C4-2B (cell line): ENCODE data around the gene PIGR.
A peak's percentile ranks its signal among the peaks of the same experiment; 100 is the strongest.

Experiments
- H3K27ac ChIP-seq: fragments of 450-650 bp; 2 replicates; pipeline ENCODE4 v1.5.1; 2017
- ZFX ChIP-seq: fragments of 450-650 bp; IDR thresholded peaks from 2 replicates; pipeline ENCODE4 v1.6.1; 2017
- TF ChIP-seq, protein P1 (sequence below): fragments of 450-650 bp; conservative IDR thresholded peaks from 2 replicates; pipeline ENCODE4 v1.5.1; 2017; ENCODE audit warnings: mild to moderate bottlenecking

PIGR gene, protein sequence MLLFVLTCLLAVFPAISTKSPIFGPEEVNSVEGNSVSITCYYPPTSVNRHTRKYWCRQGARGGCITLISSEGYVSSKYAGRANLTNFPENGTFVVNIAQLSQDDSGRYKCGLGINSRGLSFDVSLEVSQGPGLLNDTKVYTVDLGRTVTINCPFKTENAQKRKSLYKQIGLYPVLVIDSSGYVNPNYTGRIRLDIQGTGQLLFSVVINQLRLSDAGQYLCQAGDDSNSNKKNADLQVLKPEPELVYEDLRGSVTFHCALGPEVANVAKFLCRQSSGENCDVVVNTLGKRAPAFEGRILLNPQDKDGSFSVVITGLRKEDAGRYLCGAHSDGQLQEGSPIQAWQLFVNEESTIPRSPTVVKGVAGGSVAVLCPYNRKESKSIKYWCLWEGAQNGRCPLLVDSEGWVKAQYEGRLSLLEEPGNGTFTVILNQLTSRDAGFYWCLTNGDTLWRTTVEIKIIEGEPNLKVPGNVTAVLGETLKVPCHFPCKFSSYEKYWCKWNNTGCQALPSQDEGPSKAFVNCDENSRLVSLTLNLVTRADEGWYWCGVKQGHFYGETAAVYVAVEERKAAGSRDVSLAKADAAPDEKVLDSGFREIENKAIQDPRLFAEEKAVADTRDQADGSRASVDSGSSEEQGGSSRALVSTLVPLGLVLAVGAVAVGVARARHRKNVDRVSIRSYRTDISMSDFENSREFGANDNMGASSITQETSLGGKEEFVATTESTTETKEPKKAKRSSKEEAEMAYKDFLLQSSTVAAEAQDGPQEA

DNA sequence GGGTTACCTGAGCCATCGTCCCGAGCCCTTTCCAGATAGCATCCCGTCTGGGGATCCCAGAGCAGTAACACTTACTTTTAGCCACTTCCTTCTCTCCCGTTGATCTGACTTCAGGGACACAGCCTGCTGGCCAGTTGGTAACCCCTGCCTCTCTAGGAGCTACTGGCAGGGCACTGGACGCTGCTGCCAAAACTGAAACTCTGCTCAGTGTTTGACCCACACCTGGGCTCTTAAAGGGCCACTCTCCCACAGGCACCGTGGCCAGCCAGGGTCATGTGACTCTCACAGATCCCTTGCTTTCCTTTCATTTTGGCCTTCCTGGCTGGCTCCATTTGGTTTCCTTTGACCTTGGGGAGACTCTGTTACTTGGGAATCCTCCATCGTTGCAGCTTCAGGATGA lies at the start of gene PIGR:
Gene PIGR, minus strand, starts transcription at position 206 of the 400 bp plus-strand sequence. CDS start 5,935 bp downstream, outside the sequence.
- TF ChIP-seq ZFX: no peak
- TF ChIP-seq, protein P1, sequence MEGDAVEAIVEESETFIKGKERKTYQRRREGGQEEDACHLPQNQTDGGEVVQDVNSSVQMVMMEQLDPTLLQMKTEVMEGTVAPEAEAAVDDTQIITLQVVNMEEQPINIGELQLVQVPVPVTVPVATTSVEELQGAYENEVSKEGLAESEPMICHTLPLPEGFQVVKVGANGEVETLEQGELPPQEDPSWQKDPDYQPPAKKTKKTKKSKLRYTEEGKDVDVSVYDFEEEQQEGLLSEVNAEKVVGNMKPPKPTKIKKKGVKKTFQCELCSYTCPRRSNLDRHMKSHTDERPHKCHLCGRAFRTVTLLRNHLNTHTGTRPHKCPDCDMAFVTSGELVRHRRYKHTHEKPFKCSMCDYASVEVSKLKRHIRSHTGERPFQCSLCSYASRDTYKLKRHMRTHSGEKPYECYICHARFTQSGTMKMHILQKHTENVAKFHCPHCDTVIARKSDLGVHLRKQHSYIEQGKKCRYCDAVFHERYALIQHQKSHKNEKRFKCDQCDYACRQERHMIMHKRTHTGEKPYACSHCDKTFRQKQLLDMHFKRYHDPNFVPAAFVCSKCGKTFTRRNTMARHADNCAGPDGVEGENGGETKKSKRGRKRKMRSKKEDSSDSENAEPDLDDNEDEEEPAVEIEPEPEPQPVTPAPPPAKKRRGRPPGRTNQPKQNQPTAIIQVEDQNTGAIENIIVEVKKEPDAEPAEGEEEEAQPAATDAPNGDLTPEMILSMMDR: no peak
- H3K27ac ChIP-seq: no peak within 1 kb of the TSS

DNA sequence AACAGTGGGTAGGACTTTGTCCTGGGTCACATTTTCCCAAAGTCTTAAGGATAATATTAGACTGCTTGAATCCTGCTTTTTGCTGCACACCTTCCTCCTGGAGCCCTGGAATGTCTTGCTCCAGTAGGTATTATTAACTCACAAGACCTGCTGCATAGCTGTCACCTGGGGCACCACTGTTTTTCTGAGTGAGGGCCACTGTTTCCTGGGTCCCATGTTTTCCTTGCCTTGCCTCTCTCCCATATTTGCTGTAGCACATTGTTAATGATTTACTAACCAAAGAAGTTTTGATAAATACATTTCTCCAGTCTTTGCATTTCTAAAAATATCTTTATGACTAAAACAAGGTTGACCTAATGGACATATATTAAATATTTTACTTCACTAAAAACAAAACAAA lies 46.5 kb upstream of the PIGR start:
- TF ChIP-seq, protein P1: no peak
- no peak for TF ChIP-seq ZFX

DNA sequence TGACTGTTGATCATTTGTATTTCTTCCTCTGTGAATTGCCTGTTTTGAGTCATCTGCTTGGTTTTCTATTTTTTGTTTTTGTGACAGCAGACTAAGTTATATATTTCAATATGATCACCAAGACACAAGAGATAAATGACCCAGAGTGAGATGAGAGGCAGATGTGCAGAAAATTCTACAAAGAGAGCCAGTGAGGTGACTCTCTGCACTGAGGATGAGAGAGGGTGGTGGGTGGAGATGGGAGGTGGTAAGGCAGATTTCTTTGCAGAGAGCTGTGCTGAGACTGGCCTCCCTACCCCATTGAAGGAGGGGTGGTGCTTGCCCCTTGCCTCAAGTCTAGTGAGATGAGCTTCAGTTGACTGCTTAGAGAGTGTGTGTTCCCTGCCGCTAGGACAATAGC lies 41.6 kb upstream of the PIGR start:
- no peak overlapping the region for H3K27ac ChIP-seq

More for the DNA sequence above, 46.5 kb upstream of the PIGR start:
- H3K27ac ChIP-seq: no peak overlapping the region

DNA sequence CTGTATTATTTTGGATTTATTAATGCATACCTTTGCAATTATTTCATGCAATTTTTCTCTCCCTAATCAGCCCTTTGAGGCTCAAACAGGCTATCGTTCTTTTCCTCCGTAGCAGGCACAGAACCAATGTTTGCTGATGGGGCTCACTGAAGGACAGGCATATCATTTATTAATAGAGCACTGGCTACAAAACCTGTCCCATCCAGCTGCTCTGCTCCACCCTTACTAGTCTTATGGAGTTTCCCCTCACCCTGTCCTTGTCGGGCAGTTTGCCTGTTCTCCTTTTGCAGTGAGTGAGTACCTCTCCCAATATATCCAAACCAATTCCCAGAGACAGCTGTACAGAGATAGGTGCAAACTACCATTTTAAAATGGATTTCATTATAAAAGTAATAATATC lies 40.6 kb upstream of the PIGR start:
- no peak overlapping the region for H3K27ac ChIP-seq

More for the DNA sequence above, 41.6 kb upstream of the PIGR start:
- no peak for TF ChIP-seq ZFX
- TF ChIP-seq, protein P1: no peak

DNA sequence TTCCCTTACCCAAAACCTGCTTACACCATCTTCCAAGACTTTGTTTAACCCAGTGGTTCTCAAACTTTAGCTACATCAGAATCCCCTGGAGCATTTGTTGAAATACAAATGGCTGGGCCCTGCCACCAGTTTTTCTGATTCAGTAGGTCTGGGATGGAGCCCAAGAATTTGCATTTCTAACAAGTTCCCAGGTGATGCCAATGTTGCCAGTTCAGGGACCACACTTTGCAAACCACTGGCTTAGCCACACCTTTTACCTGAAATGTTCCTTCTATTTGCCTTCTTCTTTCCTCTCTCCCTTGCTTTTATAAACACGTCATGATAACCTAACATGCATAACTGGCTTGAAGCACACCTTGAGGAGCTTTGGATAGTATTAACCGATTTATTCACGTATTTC lies 40.1 kb upstream of the PIGR start:
- TF ChIP-seq, protein P1: no peak
- no peak for TF ChIP-seq ZFX
- H3K27ac ChIP-seq: no peak overlapping the region

More for the DNA sequence above, 40.6 kb upstream of the PIGR start:
- TF ChIP-seq ZFX: no peak
- TF ChIP-seq, protein P1: no peak

DNA sequence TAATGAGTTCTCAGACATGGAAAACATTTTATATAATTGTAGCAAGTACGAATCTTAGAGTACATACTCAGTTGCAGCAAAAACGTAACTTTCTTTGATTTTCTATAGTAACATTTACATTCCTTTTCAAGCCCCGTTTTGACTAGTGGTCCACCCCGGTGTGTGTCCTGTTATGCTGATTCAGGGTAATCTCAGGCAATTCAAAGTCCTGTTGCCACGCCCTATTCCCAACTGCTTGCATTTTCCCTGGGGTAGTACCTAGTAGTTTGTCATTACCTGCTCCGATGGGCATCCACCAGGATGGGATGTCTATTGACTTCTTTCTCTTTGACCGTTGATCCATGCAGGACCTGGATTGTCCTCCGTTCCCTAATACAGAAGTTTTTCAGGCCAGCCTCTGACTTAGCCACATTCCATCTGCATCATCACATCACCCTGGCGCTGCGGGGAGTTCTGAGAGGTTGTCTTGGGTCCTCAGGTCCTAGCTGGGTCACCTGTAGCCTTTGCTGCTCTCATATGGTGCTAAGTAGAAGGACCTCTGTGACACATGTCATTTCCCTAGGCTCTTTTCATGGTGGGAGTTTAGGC lies 39.0 kb upstream of the PIGR start:
- H3K27ac ChIP-seq: no peak overlapping the region
- no peak for TF ChIP-seq ZFX
- TF ChIP-seq, protein P1: no peak

DNA sequence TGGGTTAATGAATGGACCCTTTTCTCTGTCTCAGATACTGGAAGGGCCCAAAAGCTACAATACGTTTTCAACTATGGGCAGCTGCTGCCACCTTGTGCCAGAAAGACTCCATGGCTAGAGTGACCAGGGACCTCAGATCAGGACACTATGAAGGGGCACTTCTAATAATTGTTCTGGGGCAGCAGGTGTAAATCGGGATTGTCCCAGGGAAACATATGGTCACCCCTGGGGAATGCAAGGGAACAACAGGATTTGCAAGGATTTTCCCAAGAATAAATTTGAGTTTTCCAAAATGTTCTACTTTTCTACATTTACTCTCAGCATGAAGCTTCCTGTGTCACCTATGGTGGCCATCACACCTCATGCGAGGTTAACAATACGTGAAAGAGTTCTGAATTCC lies 36.0 kb upstream of the PIGR start:
- no peak for TF ChIP-seq ZFX
- TF ChIP-seq, protein P1: peak; percentile 91
- no peak overlapping the region for H3K27ac ChIP-seq
